ENCODE data around the gene MYLK2. TPM values are rescaled to one million over a fixed set of nuclear protein-coding genes. Genes with fewer than 3 reads are reported as not detected.

MYLK2 gene
- total and polyA plus RNA-seq, 12 donors: 0.11 to 1.5 (median 0.27) TPM; not detected in 9

DNA sequence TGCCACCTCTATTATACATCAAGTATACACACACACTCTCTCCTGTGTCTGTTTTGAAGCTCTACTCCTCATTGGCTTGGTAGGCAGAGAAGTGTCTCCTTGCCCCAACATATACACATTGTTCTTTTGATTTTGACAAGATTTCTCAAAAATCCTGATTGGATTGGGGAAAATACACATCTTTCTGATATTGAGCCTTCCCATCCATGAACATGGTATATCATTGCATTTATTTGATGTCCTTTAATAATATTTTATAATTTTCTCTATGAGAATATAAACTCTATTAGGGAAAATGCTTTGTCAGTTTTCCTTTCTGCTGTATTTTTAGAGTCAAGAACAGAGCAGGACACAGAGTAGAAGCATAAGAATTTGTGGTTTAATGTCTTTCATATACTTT lies 58.5 kb downstream of the MYLK2 start:
- Histone ChIP-seq H3K27me3 (no peaks in the 10 kb centered on the region), H3K4me3 (no peak overlapping the region), H3K9me3 (replicated peaks in 1 of 3) (no peaks in the 10 kb centered on the region), H3K27ac (no peak overlapping the region), H3K4me1 (replicated peaks in 1 of 2) (peaks cover 0 to 6% of the 10 kb centered on the region in 2 donors), H3K36me3 (replicated peaks in 1 of 2) (no peaks in the 10 kb centered on the region)
- intact Hi-C loops (cut with DNase I): no loop called here
- DNase-seq: no peak
- no peak for TF ChIP-seq CTCF (IDR thresholded peaks at IDR 0.05)
- TF ChIP-seq POLR2A (IDR thresholded peaks at IDR 0.05): no peak

- Histone ChIP-seq H3K4me3 (peak overlapping the region in 3 of 4 donors; percentile 30 to 72 (median 50)), H3K27me3 (no peaks in the 10 kb centered on the region), H3K36me3 (replicated peaks in 1 of 2) (no peaks in the 10 kb centered on the region), H3K9me3 (replicated peaks in 1 of 3) (no peaks in the 10 kb centered on the region), H3K27ac (peak overlapping the region in 4 of 5 donors; percentile 36 to 85 (median 69)), H3K4me1 (replicated peaks in 1 of 2) (peaks cover 0 to 6% of the 10 kb centered on the region in 2 donors)
- intact Hi-C loops (cut with DNase I): no loop called here
- DNase-seq: peak; percentile 94 to 99 (median 98)
- WGBS, 4 donors: 5 to 15% (median 6%) methylated on average over 26 to 45 of the region's 45 CpGs
- TF ChIP-seq CTCF (IDR thresholded peaks at IDR 0.05) (peak in 2 of 6 experiments; percentile 25 to 38), POLR2A (IDR thresholded peaks at IDR 0.05) (peak in 1 of 2 donors; percentile 87)
Observed at GRCh38 chr20:31879143-31879987, 60.2 kb downstream of the MYLK2 start.

DNA sequence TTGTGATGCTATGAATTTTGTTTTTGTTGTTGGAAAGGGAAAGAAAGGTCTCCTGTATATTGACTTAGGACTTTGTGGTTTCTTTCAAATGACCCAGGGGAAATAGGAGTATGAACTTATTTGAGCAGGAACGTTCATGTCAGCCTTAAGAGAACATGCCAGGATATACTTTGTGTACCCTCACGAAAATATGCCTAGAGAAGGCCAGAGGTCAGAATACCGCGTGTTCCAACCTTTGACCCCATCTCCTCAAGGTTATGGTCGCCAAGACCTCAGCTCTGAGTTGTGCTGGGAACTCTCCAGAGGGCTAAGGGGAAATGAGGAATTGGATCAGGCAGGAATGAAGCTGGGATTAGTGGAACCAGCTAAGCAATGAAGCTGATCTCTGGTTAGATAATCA lies 62.8 kb downstream of the MYLK2 start:
- no peak for TF ChIP-seq POLR2A (IDR thresholded peaks at IDR 0.05)
- no peak for TF ChIP-seq CTCF (IDR thresholded peaks at IDR 0.05)
- WGBS, 4 donors: 52 to 63% (median 57%) methylated on average over 5 of the region's 5 CpGs
- intact Hi-C loops (cut with DNase I): no loop called here
- H3K4me1 ChIP-seq (replicated peaks in 1 of 2): peaks cover 0 to 6% of the 10 kb centered on the region in 2 donors
- H3K27ac ChIP-seq: no peak overlapping the region
- no peaks in the 10 kb centered on the region for H3K36me3 ChIP-seq (replicated peaks in 1 of 2)
- DNase-seq: no peak
- no peaks in the 10 kb centered on the region for H3K27me3 ChIP-seq
- no peaks in the 10 kb centered on the region for H3K9me3 ChIP-seq (replicated peaks in 1 of 3)
- H3K4me3 ChIP-seq: no peak overlapping the region

GRCh38 chr20:31883829-31884228 lies 64.7 kb downstream of the MYLK2 start:
- H3K27me3 ChIP-seq: no peaks in the 10 kb centered on the region
- no peak overlapping the region for H3K27ac ChIP-seq
- intact Hi-C loops (cut with DNase I): no loop called here
- DNase-seq: no peak
- no peaks in the 10 kb centered on the region for H3K9me3 ChIP-seq (replicated peaks in 1 of 3)
- peaks cover 0 to 4% of the 10 kb centered on the region in 2 donors for H3K4me1 ChIP-seq (replicated peaks in 1 of 2)
- no peak overlapping the region for H3K4me3 ChIP-seq
- TF ChIP-seq POLR2A (IDR thresholded peaks at IDR 0.05) (no peak), CTCF (IDR thresholded peaks at IDR 0.05) (no peak)
- no peaks in the 10 kb centered on the region for H3K36me3 ChIP-seq (replicated peaks in 1 of 2)

Small RNA genes lying within 50 kb of the gene (small RNA-seq; reads per million reads assigned to genes)
- 0 reads per million in 2 donors for gene AL160175.1

Other genes starting within 250 kb of the MYLK2 start
- 100 to 1,000 TPM in 7 of 9 donors, 10 to 100 TPM in 2; 40.9 to 468 (median 110) TPM for gene ID1, start 214.1 kb upstream of the MYLK2 start, total RNA-seq
- 100 to 1,000 TPM in 2 of 3 donors, 10 to 100 TPM in 1; 19.8 to 357 (median 192) TPM for gene ID1, start 214.1 kb upstream of the MYLK2 start, polyA plus RNA-seq
- gene COX4I2, start 181.4 kb upstream of the MYLK2 start, total RNA-seq: 1 to 10 TPM in 1 of 9 donors, not detected in 8; 1.6 TPM
- 10 to 100 TPM in 1 of 3 donors, 1 to 10 TPM in 1, under 1 TPM in 1; 0.26 to 12.9 (median 2.8) TPM for gene COX4I2, start 181.4 kb upstream of the MYLK2 start, polyA plus RNA-seq
- 100 to 1,000 TPM in 2 of 9 donors, 10 to 100 TPM in 7; 42.9 to 143 (median 74.4) TPM for gene BCL2L1, start 96.5 kb upstream of the MYLK2 start, total RNA-seq
- 10 to 100 TPM; 40.2 to 67.9 (median 40.8) TPM for gene BCL2L1, start 96.5 kb upstream of the MYLK2 start, polyA plus RNA-seq
- gene TPX2, start 80.1 kb upstream of the MYLK2 start, total RNA-seq: 10 to 100 TPM in 1 of 9 donors, 1 to 10 TPM in 8; 2.1 to 22.6 (median 2.5) TPM
- gene TPX2, start 80.1 kb upstream of the MYLK2 start, polyA plus RNA-seq: 1 to 10 TPM in 1 of 3 donors, under 1 TPM in 2; 0.40 to 3.7 (median 0.57) TPM
- gene FOXS1, start 26.2 kb downstream of the MYLK2 start, total RNA-seq: 1 to 10 TPM in 7 of 9 donors, under 1 TPM in 2; 0.61 to 6.0 (median 1.4) TPM
- gene FOXS1, start 26.2 kb downstream of the MYLK2 start, polyA plus RNA-seq: 1 to 10 TPM in 2 of 3 donors, under 1 TPM in 1; 0.22 to 4.1 (median 2.7) TPM
- gene DUSP15, start 51.2 kb downstream of the MYLK2 start, total RNA-seq: 10 to 100 TPM in 2 of 9 donors, 1 to 10 TPM in 7; 2.6 to 16.1 (median 5.7) TPM
- gene DUSP15, start 51.2 kb downstream of the MYLK2 start, polyA plus RNA-seq: 10 to 100 TPM in 2 of 3 donors, 1 to 10 TPM in 1; 2.4 to 17.6 (median 16.2) TPM
- under 1 TPM in 4 of 9 donors, not detected in 5; 0.14 to 0.33 (median 0.20) TPM for gene TTLL9, start 51.3 kb downstream of the MYLK2 start, total RNA-seq
- under 1 TPM; 0.13 to 0.88 (median 0.40) TPM for gene TTLL9, start 51.3 kb downstream of the MYLK2 start, polyA plus RNA-seq
- gene PDRG1, start 132.7 kb downstream of the MYLK2 start, total RNA-seq: 10 to 100 TPM in 7 of 9 donors, 1 to 10 TPM in 2; 5.1 to 27.5 (median 14.4) TPM
- gene PDRG1, start 132.7 kb downstream of the MYLK2 start, polyA plus RNA-seq: 10 to 100 TPM; 12.3 to 18.4 (median 14.0) TPM
- under 1 TPM in 5 of 9 donors, not detected in 4; 0.04 to 0.56 (median 0.28) TPM for gene XKR7, start 148.8 kb downstream of the MYLK2 start, total RNA-seq
- under 1 TPM; 0.07 to 0.49 (median 0.40) TPM for gene XKR7, start 148.8 kb downstream of the MYLK2 start, polyA plus RNA-seq
- gene CCM2L, start 191.1 kb downstream of the MYLK2 start, total RNA-seq: 10 to 100 TPM in 1 of 9 donors, 1 to 10 TPM in 8; 3.8 to 28.2 (median 6.2) TPM
- gene CCM2L, start 191.1 kb downstream of the MYLK2 start, polyA plus RNA-seq: 10 to 100 TPM in 2 of 3 donors, 1 to 10 TPM in 1; 2.2 to 21.3 (median 11.4) TPM
- gene HCK, start 232.9 kb downstream of the MYLK2 start, total RNA-seq: 10 to 100 TPM in 7 of 9 donors, 1 to 10 TPM in 2; 3.7 to 49.8 (median 28.9) TPM
- gene HCK, start 232.9 kb downstream of the MYLK2 start, polyA plus RNA-seq: 10 to 100 TPM in 2 of 3 donors, 1 to 10 TPM in 1; 9.9 to 15.0 (median 10.0) TPM

All from adrenal gland (tissue), 12 donors.